Endothelial cell of umbilical vein (primary cell): ENCODE data around the gene OLAH.

Experiments used
- MYC ChIP-seq: IDR thresholded peaks from one replicate; pipeline ENCODE4 v1.6.1; 2011; ENCODE audit warnings: mild to moderate bottlenecking, low read depth, low read length
- POLR2A ChIP-seq: IDR thresholded peaks from 2 replicates; pipeline ENCODE4 v1.6.1; 2012; ENCODE audit warnings: low read depth, mild to moderate bottlenecking, control low read depth, low read length
- POLR2AphosphoS5 ChIP-seq: IDR thresholded peaks from 2 replicates; pipeline ENCODE4 v1.6.1; 2012; ENCODE audit warnings: low read depth, mild to moderate bottlenecking, control low read depth, low read length, moderate library complexity; ENCODE audit not compliant: insufficient read depth
- TF ChIP-seq, protein P1 (sequence below), 2 donors: IDR thresholded peaks; 1 replicate in 1 of 2; 2 replicates in 1 of 2; pipeline ENCODE4 v1.5.1; 2011; ENCODE audit warnings: low read length in 2 of 2, mild to moderate bottlenecking in 2 of 2, moderate library complexity in 2 of 2, control low read depth in 1 of 2, inconsistent platforms in 1 of 2, low read depth in 1 of 2; ENCODE audit not compliant: insufficient read depth in 1 of 2; ENCODE audit errors: extremely low read depth in 1 of 2

DNA sequence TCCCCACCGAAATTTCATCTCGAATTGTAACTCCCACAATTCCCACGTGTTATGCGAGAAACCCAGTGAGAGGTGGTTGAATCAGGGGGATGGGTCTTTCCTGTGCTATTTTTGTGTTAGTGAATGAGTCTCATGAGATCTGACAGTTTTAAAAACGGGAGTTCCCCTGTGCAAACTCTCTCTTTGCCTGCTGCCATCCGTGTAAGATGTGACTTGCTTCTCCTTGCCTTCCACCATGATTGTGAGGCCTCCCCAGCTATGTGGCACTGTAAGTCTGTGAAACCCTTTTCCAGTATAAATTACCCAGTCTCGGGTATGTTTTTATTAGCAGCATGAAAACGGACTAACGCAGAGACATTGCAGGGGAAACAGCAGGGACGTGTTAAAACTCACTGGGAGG, 5.3 kb upstream of the OLAH start:
- TF ChIP-seq, protein P1, sequence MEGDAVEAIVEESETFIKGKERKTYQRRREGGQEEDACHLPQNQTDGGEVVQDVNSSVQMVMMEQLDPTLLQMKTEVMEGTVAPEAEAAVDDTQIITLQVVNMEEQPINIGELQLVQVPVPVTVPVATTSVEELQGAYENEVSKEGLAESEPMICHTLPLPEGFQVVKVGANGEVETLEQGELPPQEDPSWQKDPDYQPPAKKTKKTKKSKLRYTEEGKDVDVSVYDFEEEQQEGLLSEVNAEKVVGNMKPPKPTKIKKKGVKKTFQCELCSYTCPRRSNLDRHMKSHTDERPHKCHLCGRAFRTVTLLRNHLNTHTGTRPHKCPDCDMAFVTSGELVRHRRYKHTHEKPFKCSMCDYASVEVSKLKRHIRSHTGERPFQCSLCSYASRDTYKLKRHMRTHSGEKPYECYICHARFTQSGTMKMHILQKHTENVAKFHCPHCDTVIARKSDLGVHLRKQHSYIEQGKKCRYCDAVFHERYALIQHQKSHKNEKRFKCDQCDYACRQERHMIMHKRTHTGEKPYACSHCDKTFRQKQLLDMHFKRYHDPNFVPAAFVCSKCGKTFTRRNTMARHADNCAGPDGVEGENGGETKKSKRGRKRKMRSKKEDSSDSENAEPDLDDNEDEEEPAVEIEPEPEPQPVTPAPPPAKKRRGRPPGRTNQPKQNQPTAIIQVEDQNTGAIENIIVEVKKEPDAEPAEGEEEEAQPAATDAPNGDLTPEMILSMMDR (IDR thresholded peaks at IDR 0.05; ENCODE audit: extremely low read depth in 1 of 2, insufficient read depth in 1 of 2, low read depth in 1 of 2, low read length in 2 of 2): no peak
- TF ChIP-seq POLR2A: no peak
- no peak for TF ChIP-seq POLR2AphosphoS5
- no peak for TF ChIP-seq MYC
